ENCODE data around the gene MAMDC4.

- TF ChIP-seq CTCF (IDR thresholded peaks at IDR 0.05) (no peak), POLR2A (IDR thresholded peaks at IDR 0.05) (no peak)
These were observed 1.9 kb upstream of the MAMDC4 start for GRCh38 chr9:136849960-136850865.
